Keratinocyte (primary cell): ENCODE results near the gene GARIN1A. TPM values are rescaled to one million over a fixed set of nuclear protein-coding genes. Genes with fewer than 3 reads are reported as not detected.
A peak's percentile ranks its signal among the peaks of the same experiment; 100 is the strongest.

Source experiments
- DNase-seq: peaks from one replicate; pipeline ENCODE4 v3.0.0-alpha.2; 2011; ENCODE audit warnings: low read depth, missing footprints, low spot score
- FAIRE-seq: peaks from 2 replicates; lab custom pipeline; 2011; peaks lifted over from hg19 to GRCh38; lab: Jason Lieb, UNC
- H2AFZ ChIP-seq: 2 replicates; pipeline ENCODE4 v1.6.0; 2012; ENCODE audit warnings: low read length, control low read depth, inconsistent platforms; ENCODE audit not compliant: control insufficient read depth
- H3K27ac ChIP-seq: 2 replicates; pipeline ENCODE4 v1.5.1; 2011; ENCODE audit warnings: low read length; ENCODE audit not compliant: control insufficient read depth, insufficient read depth
- H3K27me3 ChIP-seq: 3 replicates; pipeline ENCODE4 v1.6.0; 2011; ENCODE audit warnings: low read length; ENCODE audit not compliant: control insufficient read depth, insufficient read depth; ENCODE audit errors: extremely low read depth
- H3K36me3 ChIP-seq, 2 experiments: 2 replicates in 1 of 2; 3 replicates in 1 of 2; pipeline ENCODE4 v1.5.1; 2011; ENCODE audit warnings: low read length in 2 of 2, mild to moderate bottlenecking in 1 of 2; ENCODE audit not compliant: control insufficient read depth in 2 of 2, insufficient read depth in 2 of 2; ENCODE audit errors: extremely low read depth in 1 of 2
- H3K4me1 ChIP-seq: 3 replicates; pipeline ENCODE4 v1.5.1; 2011; ENCODE audit warnings: low read length; ENCODE audit not compliant: control insufficient read depth, insufficient read depth; ENCODE audit errors: extremely low read depth
- H3K4me2 ChIP-seq: 3 replicates; pipeline ENCODE4 v1.6.0; 2011; ENCODE audit warnings: low read depth, low read length; ENCODE audit not compliant: control insufficient read depth, insufficient read depth; ENCODE audit errors: extremely low read depth
- H3K4me3 ChIP-seq, 3 experiments: fragments of 200-600 bp in 1 of 3; sonication (generic) in 1 of 3; 2 replicates in 2 of 3; 3 replicates in 1 of 3; pipeline ENCODE4 v1.5.1; 2011 to 2016; ENCODE audit warnings: low read length in 3 of 3, mild to moderate bottlenecking in 3 of 3, control low read depth in 2 of 3, inconsistent platforms in 1 of 3, low read depth in 1 of 3, mixed read lengths in 1 of 3, mixed run types in 1 of 3, moderate library complexity in 1 of 3; ENCODE audit not compliant: control insufficient read depth in 2 of 3, insufficient read depth in 2 of 3; ENCODE audit errors: extremely low read depth in 1 of 3
- H3K79me2 ChIP-seq: 2 replicates; pipeline ENCODE4 v1.6.0; 2012; ENCODE audit warnings: low read length; ENCODE audit not compliant: control insufficient read depth, insufficient read depth
- H3K9ac ChIP-seq: 3 replicates; pipeline ENCODE4 v1.6.0; 2011; ENCODE audit warnings: low read length; ENCODE audit not compliant: control insufficient read depth, insufficient read depth; ENCODE audit errors: extremely low read depth
- H3K9me1 ChIP-seq: 3 replicates; pipeline ENCODE4 v1.6.0; 2011; ENCODE audit warnings: low read length; ENCODE audit not compliant: control insufficient read depth, insufficient read depth; ENCODE audit errors: extremely low read depth
- H3K9me3 ChIP-seq: 2 replicates; pipeline ENCODE4 v1.5.1; 2012; ENCODE audit warnings: low read depth, low read length; ENCODE audit not compliant: control insufficient read depth
- H4K20me1 ChIP-seq: 3 replicates; pipeline ENCODE4 v1.6.0; 2011; ENCODE audit warnings: low read length; ENCODE audit not compliant: control insufficient read depth, insufficient read depth; ENCODE audit errors: extremely low read depth
- CTCF ChIP-seq, 3 experiments: IDR thresholded peaks in 1 of 3; conservative IDR thresholded peaks in 1 of 3; optimal IDR thresholded peaks in 1 of 3; 2 replicates in 2 of 3; 3 replicates in 1 of 3; pipeline versions ENCODE3 to v1.5.1; 2011; ENCODE audit warnings: low read length in 3 of 3, mild to moderate bottlenecking in 3 of 3, moderate library complexity in 2 of 3, control low read depth in 1 of 3, inconsistent platforms in 1 of 3; ENCODE audit not compliant: insufficient read depth in 2 of 3; ENCODE audit errors: extremely low read depth in 1 of 3
- EZH2 ChIP-seq: IDR thresholded peaks from one replicate; pipeline ENCODE4 v1.6.1; 2012; ENCODE audit warnings: inconsistent platforms, mild to moderate bottlenecking, low read length, moderate library complexity
- dilution Hi-C: fragments of 300-500 bp; cut with MboI; formaldehyde crosslinking; loops from one replicate; pipeline ENCODE4 v1.7.0; 2020; ENCODE audit warnings: low sequenced_read_pairs; ENCODE audit not compliant: extremely low pct_ligation_motif_present
- polyA plus RNA-seq, 5 experiments: library from polyadenylated mRNA; depleted of rRNA in 3 of 5; stranded (reverse) in 3 of 5; stranded (forward) in 1 of 5; unstranded in 1 of 5; fragments of >200 nt; gene quantifications; 1 replicate in 1 of 5; 2 replicates in 3 of 5; 3 replicates in 1 of 5; pipeline versions ENCODE4 v1.2.1 to v1.2.3, GENCODE V29; 2011 to 2012; ENCODE audit warnings: missing spikeins in 2 of 5, low read depth in 1 of 5, low replicate concordance in 1 of 5

GARIN1A gene
- polyA plus RNA-seq, 1 donor (not counting 4 experiments of a cell fraction or from before 2014, with no cell fraction given) = 0.69 TPM

GRCh38 chr7:128703609-128704241 is 31.6 kb downstream of the GARIN1A start:
- no peak for FAIRE-seq
- no peaks in the 10 kb centered on the region for H3K27me3 ChIP-seq

GRCh38 chr7:128705891-128706333 is 33.8 kb downstream of the GARIN1A start:
- Histone ChIP-seq H2AFZ (no peak overlapping the region), H3K27ac (no peak overlapping the region), H3K79me2 (no peaks in the 10 kb centered on the region), H3K27me3 (no peaks in the 10 kb centered on the region), H3K9ac (no peak overlapping the region), H3K36me3 (no peaks in the 10 kb centered on the region), H4K20me1 (no peaks in the 10 kb centered on the region), H3K9me1 (no peaks in the 10 kb centered on the region), H3K4me2 (peak overlapping the region; percentile 29), H3K4me1 (peaks cover 16% of the 10 kb centered on the region), H3K9me3 (no peaks in the 10 kb centered on the region), H3K4me3 (no peak overlapping the region)
- FAIRE-seq (peak; percentile 79), DNase-seq (peak; percentile 69)
- dilution Hi-C loops = no loop called here
- TF ChIP-seq CTCF (optimal IDR thresholded peaks at IDR 0.05 in 1 of 3, IDR thresholded peaks at IDR 0.05 in 1 of 3, conservative IDR thresholded peaks at IDR 0.05 in 1 of 3; ENCODE audit: extremely low read depth in 1 of 3, insufficient read depth in 2 of 3, low read length in 3 of 3) (no peak), EZH2 (no peak)

More at GRCh38 chr7:128703609-128704241, 31.6 kb downstream of the GARIN1A start:
- H3K27ac ChIP-seq = no peak overlapping the region
- H3K9ac ChIP-seq = no peak overlapping the region
- no peak overlapping the region for H3K4me3 ChIP-seq
- no peaks in the 10 kb centered on the region for H3K79me2 ChIP-seq
- no peaks in the 10 kb centered on the region for H3K36me3 ChIP-seq
- H3K9me3 ChIP-seq = no peaks in the 10 kb centered on the region
- H3K4me1 ChIP-seq = peaks cover 8% of the 10 kb centered on the region
- H4K20me1 ChIP-seq = no peaks in the 10 kb centered on the region
- H3K4me2 ChIP-seq = no peak overlapping the region
- dilution Hi-C loops = no loop called here
- no peak overlapping the region for H2AFZ ChIP-seq
- no peak for DNase-seq
- no peaks in the 10 kb centered on the region for H3K9me1 ChIP-seq
- TF ChIP-seq EZH2 = no peak
- no peak for TF ChIP-seq CTCF (optimal IDR thresholded peaks at IDR 0.05 in 1 of 3, IDR thresholded peaks at IDR 0.05 in 1 of 3, conservative IDR thresholded peaks at IDR 0.05 in 1 of 3; ENCODE audit: extremely low read depth in 1 of 3, insufficient read depth in 2 of 3, low read length in 3 of 3)
